ENCODE measurements around the gene RAB3IL1.

GRCh38 chr11:61855939-61856680, 61.3 kb downstream of the RAB3IL1 start:
- TF ChIP-seq CTCF (IDR thresholded peaks at IDR 0.05) = no peak
- TF ChIP-seq EP300 (IDR thresholded peaks at IDR 0.05) = no peak
- no peak for TF ChIP-seq POLR2A (IDR thresholded peaks at IDR 0.05)
- no peak for TF ChIP-seq POLR2AphosphoS5 (IDR thresholded peaks at IDR 0.05)

Data from stomach (tissue), 4 donors.